Measurements from ENCODE around the gene LTB4R. TPM values are rescaled to one million over a fixed set of nuclear protein-coding genes. Genes with fewer than 3 reads are reported as not detected.
A peak's percentile ranks its signal among the peaks of the same experiment; 100 is the strongest.

Gene LTB4R
- total RNA-seq, 1 donor, result 1.3 TPM

DNA sequence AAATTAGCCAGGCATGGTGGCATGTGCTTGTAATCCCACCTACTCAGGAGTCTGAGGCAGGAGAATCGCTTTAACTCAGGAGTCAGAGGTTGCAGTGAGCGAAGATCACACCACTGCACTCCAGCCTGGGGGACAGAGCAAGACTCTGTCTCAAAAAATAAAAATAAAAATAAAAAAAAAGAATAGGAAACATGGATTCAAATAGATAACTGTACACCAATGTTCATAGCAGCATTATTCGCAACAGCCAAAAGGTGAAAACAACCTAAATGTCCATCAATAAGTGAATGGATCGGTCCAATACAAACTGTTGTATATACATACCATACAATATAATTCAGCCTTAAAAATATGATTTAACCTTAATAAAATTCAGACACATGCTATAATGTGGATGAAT is 31.6 kb downstream of the LTB4R start:
- no peak overlapping the region for H3K4me3 ChIP-seq (ENCODE audit: low read depth, low read length)
- TF ChIP-seq, protein P1, sequence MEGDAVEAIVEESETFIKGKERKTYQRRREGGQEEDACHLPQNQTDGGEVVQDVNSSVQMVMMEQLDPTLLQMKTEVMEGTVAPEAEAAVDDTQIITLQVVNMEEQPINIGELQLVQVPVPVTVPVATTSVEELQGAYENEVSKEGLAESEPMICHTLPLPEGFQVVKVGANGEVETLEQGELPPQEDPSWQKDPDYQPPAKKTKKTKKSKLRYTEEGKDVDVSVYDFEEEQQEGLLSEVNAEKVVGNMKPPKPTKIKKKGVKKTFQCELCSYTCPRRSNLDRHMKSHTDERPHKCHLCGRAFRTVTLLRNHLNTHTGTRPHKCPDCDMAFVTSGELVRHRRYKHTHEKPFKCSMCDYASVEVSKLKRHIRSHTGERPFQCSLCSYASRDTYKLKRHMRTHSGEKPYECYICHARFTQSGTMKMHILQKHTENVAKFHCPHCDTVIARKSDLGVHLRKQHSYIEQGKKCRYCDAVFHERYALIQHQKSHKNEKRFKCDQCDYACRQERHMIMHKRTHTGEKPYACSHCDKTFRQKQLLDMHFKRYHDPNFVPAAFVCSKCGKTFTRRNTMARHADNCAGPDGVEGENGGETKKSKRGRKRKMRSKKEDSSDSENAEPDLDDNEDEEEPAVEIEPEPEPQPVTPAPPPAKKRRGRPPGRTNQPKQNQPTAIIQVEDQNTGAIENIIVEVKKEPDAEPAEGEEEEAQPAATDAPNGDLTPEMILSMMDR (IDR thresholded peaks at IDR 0.05; ENCODE audit: insufficient read depth, low read depth, low read length), result no peak
- DNase-seq (ENCODE audit: low read depth), result no peak

DNA sequence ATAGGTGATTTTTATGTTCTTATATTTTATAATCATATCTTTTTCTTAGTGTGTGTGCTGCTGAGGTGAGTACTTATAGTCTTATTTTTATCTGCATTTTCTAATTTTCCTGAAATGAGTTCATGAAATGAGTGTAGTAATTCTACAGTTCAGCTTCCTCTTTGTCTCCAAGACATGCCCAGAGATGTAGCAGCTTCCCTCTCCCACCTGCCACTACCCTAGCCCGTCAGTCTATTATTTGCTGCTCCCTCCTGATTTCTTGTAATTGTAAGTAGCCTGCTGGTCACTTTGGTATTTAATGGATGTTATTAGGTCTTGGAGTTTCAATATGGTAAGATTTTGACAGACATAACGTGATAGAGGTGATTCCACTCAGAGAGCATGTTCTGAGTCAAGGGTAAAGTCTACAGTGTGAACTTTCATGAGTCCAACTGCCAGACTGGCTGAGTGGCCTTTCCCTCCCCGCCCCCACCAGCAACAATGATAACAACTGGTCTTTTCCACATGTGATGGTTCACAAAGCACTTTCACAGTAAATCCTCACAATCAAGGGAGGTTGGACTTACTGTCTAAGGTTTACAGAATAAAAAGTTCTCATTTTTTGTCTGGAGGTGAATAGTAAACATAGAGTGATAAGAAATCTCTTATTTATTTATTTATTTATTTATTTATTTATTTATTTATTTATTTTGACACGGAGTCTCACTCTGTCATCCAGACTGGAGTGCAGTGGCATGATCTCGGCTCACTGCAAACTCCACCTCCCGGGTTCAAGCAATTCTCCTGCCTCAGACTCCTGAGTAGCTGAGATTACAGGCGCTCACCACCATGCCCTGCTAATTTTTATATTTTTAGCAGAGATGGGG is 32.7 kb downstream of the LTB4R start:
- TF ChIP-seq, protein P1 (IDR thresholded peaks at IDR 0.05; ENCODE audit: insufficient read depth, low read depth, low read length), result no peak
- DNase-seq (ENCODE audit: low read depth), result peak; percentile 37
- no peak overlapping the region for H3K4me3 ChIP-seq (ENCODE audit: low read depth, low read length)

GRCh38 chr14:24347134-24347533 is 35.8 kb downstream of the LTB4R start:
- no peak for DNase-seq (ENCODE audit: low read depth)
- TF ChIP-seq, protein P1 (IDR thresholded peaks at IDR 0.05; ENCODE audit: insufficient read depth, low read depth, low read length), result no peak
- no peak overlapping the region for H3K4me3 ChIP-seq (ENCODE audit: low read depth, low read length)

GRCh38 chr14:24348186-24348585 is 36.9 kb downstream of the LTB4R start:
- H3K4me3 ChIP-seq (ENCODE audit: low read depth, low read length), result no peak overlapping the region
- DNase-seq (ENCODE audit: low read depth), result no peak
- TF ChIP-seq, protein P1 (IDR thresholded peaks at IDR 0.05; ENCODE audit: insufficient read depth, low read depth, low read length), result no peak

GRCh38 chr14:24349742-24350141 is 38.4 kb downstream of the LTB4R start:
- TF ChIP-seq, protein P1 (IDR thresholded peaks at IDR 0.05; ENCODE audit: insufficient read depth, low read depth, low read length), result no peak
- no peak overlapping the region for H3K4me3 ChIP-seq (ENCODE audit: low read depth, low read length)
- no peak for DNase-seq (ENCODE audit: low read depth)

GRCh38 chr14:24351517-24351916 is 40.2 kb downstream of the LTB4R start:
- TF ChIP-seq, protein P1 (IDR thresholded peaks at IDR 0.05; ENCODE audit: insufficient read depth, low read depth, low read length), result no peak
- peak; percentile 35 for DNase-seq (ENCODE audit: low read depth)
- H3K4me3 ChIP-seq (ENCODE audit: low read depth, low read length), result no peak overlapping the region

Measured in fibroblast of villous mesenchyme (primary cell).